Omental fat pad (tissue), 4 donors: ENCODE results near the gene FAM186B. TPM values are rescaled to one million over a fixed set of nuclear protein-coding genes. Genes with fewer than 3 reads are reported as not detected.
"Not testable (repeated sequence)": the region's sequence is repeated elsewhere in the genome, so short reads cannot be mapped to it uniquely, and the experiment has no call there.

Experiments
- ATAC-seq: fragments of 150-250 bp; one replicate; pipeline ENCODE4 v1.9.1; 2016; ENCODE audit warnings: mild to moderate bottlenecking, moderate library complexity; ENCODE audit not compliant: low FRiP score
- DNase-seq: peaks from one replicate; pipeline ENCODE4 v3.0.0-alpha.2; 2019; ENCODE audit warnings: low spot score
- CTCF ChIP-seq, 3 donors: fragments of 450-650 bp; IDR thresholded peaks; one replicate each; pipeline ENCODE4 v1.5.1; 2016 to 2017; ENCODE audit warnings: antibody characterized with exemption in 3 of 3, mild to moderate bottlenecking in 3 of 3, moderate library complexity in 2 of 3
- total RNA-seq, 4 donors: library from RNA; depleted of rRNA; stranded (reverse); fragments of >200 nt; gene quantifications; one replicate each; pipeline ENCODE4 v1.1.0, GENCODE V29; 2016

Gene FAM186B
- total RNA-seq, 4 donors from 2014 or later: 0.25 to 0.84 (median 0.48) TPM; not detected in 1

- ATAC-seq (no peak), DNase-seq (no peak)
- TF ChIP-seq CTCF (IDR thresholded peaks at IDR 0.05): no peak
Measured at GRCh38 chr12:49618576-49618975, 13.1 kb upstream of the FAM186B start.

DNA sequence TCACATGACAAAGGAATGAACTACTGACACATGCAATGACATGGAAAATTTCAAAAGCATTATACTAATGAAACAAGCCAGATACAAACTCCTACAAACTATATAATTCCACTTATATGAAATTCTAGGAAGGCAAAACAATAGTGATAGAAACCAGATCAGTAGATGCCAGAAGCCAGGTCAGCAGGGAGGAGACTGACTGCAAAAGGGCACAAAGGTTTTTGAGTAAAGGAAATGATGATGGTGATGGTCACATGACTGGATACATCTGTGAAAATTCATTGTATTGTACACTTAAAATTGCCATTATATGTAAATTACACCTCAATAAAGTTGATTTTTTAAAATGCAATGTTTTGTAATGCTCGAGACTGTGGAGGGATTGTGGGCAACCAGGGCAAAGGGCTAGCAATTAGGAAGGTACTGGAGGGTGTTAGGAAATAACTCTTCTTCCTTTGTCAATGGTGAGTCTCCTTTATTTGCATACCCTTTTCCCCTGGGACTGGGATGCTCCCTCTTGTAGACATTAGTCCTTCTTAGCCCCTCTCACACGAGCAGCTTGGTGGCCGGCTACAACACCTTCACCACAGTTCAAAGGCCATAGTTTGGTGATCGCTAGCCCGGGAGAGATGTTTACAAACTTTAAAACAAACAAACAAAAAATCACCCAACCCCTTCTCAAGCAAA is 11.2 kb upstream of the FAM186B start:
- TF ChIP-seq CTCF (IDR thresholded peaks at IDR 0.05): no peak
- no peak for ATAC-seq
- no peak for DNase-seq

GRCh38 chr12:49615725-49616124 is 10.3 kb upstream of the FAM186B start:
- ATAC-seq (no peak), DNase-seq (no peak)
- TF ChIP-seq CTCF (IDR thresholded peaks at IDR 0.05): no peak

DNA sequence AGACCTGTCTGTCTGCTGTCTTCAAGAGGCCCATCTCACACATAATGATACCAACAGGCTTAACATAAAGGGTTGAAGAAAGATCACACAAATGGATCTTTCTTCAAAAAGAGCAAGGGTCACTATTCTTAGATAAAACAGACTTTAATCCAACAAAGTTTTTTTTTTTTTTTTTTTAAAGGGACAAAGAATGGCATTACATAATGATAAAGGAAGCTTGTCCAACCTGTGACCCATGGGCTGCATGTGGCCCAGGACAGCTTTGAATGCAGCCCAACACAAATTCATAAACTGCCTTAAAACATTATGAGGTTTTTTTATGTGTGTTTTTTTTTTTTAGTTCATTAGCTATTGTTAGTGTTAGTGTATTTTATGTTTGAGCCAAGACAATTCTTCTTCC is 6.8 kb upstream of the FAM186B start:
- TF ChIP-seq CTCF (IDR thresholded peaks at IDR 0.05): no peak
- no peak for ATAC-seq
- DNase-seq: no peak

GRCh38 chr12:49610785-49611184 is 5.3 kb upstream of the FAM186B start:
- not testable (repeated sequence) for ATAC-seq, DNase-seq

- DNase-seq: no peak
- ATAC-seq: no peak
- no peak for TF ChIP-seq CTCF (IDR thresholded peaks at IDR 0.05)
Measured at GRCh38 chr12:49609875-49610154, 4.4 kb upstream of the FAM186B start.

DNA sequence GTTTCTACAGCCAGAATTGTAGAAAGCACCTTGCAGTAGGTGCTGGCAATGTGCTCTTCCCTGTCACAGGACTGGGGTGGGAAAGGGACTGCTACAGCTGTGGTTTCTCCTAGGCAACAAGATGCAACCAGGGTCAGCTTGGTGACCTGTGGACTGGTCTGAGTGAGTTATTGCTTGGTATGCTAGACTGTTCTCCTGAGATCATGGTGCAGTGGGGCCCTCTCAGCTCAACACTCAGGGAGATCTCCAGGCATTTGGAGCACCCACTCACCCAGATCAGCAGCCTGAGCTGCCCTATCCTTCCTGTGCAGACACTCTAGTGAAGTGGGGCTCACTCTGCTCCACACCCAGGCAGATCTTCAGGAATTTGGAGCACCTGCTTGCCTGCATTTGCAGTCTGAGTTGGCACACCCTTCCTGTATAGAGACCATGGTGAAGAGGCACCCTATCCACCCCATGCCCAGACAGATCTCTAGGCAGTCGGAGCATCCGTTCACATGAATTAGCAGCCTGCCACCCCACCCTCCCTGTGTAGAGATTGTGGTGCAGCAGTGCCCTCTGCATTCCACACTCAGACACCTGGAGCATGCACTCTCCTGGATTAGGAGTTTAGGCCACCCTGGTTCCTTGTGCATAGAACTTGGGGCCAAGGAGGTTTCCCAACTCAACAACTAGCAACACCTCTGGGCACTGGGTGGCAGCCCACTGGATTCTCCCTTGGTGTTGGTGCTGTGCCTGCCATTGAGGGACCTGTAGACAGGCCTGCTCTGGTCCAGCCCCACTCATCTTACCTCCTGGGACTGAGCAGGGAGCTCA is 3.8 kb upstream of the FAM186B start:
- no peak for TF ChIP-seq CTCF (IDR thresholded peaks at IDR 0.05)
- ATAC-seq: no peak

More for the DNA sequence above, 3.8 kb upstream of the FAM186B start:
- no peak for DNase-seq
